Muscle layer of colon (tissue), 2 donors: Measurements from ENCODE around the gene SHISA2.

Experiments
- H3K27ac ChIP-seq: one replicate; pipeline ENCODE4 v1.7.0; 2013; ENCODE audit warnings: low read depth, mild to moderate bottlenecking, low read length, moderate library complexity
- H3K27me3 ChIP-seq, 2 donors: one replicate each; pipeline ENCODE4 v1.7.0; 2013; ENCODE audit warnings: low read length in 2 of 2, mild to moderate bottlenecking in 2 of 2; ENCODE audit not compliant: insufficient read depth in 2 of 2, control insufficient read depth in 1 of 2
- H3K36me3 ChIP-seq: one replicate; pipeline ENCODE4 v1.7.0; 2013; ENCODE audit warnings: mild to moderate bottlenecking, low read length; ENCODE audit not compliant: insufficient read depth
- H3K4me1 ChIP-seq: one replicate; pipeline ENCODE4 v1.7.0; 2013; ENCODE audit warnings: mild to moderate bottlenecking, low read length; ENCODE audit not compliant: insufficient read depth
- H3K4me3 ChIP-seq, 2 donors: one replicate each; pipeline ENCODE4 v1.7.0; 2013; ENCODE audit warnings: low read length in 2 of 2, low read depth in 1 of 2, mild to moderate bottlenecking in 1 of 2, moderate library complexity in 1 of 2
- H3K9ac ChIP-seq: one replicate; pipeline ENCODE4 v1.7.0; 2013; ENCODE audit warnings: low read length
- H3K9me3 ChIP-seq: one replicate; pipeline ENCODE4 v1.7.0; 2013; ENCODE audit warnings: mild to moderate bottlenecking, low read length
- donor health status: abdominal sarcoma.
- donor health status: Adenocarcinoma of cecum.

SHISA2 gene

GRCh38 chr13:26046639-26047038 is 5.2 kb downstream of the SHISA2 start:
- no peak overlapping the region for H3K9ac ChIP-seq
- no peaks in the 10 kb centered on the region for H3K36me3 ChIP-seq
- no peaks in the 10 kb centered on the region for H3K4me1 ChIP-seq
- peaks cover 23 to 49% of the 10 kb centered on the region in 2 donors for H3K27me3 ChIP-seq
- no peak overlapping the region for H3K4me3 ChIP-seq
- no peaks in the 10 kb centered on the region for H3K9me3 ChIP-seq
- H3K27ac ChIP-seq, result no peak overlapping the region

DNA sequence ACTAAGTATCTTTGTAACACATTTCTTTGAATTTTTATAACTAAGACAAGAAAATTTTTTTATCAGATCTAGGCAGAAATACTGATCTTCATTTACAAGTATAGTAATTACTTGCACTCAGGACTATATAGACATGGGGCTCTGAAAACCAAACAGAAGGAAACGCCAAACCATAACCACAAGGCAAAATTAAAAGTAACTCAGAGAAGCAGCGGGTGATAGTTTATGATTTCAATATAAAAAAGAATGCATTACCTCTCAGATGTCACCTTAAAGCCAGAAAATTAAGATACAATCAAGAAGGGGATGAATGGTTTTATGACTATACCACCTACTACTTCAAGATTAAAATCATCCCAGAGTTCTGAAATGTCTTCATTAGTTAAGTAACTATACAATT is 6.7 kb downstream of the SHISA2 start:
- peaks cover 19 to 34% of the 10 kb centered on the region in 2 donors for H3K27me3 ChIP-seq
- H3K9ac ChIP-seq, result no peak overlapping the region
- H3K27ac ChIP-seq, result no peak overlapping the region
- no peaks in the 10 kb centered on the region for H3K4me1 ChIP-seq
- H3K36me3 ChIP-seq, result no peaks in the 10 kb centered on the region
- H3K4me3 ChIP-seq, result no peak overlapping the region
- H3K9me3 ChIP-seq, result no peaks in the 10 kb centered on the region

GRCh38 chr13:26042785-26043184 is 9.0 kb downstream of the SHISA2 start:
- peaks cover 0 to 14% of the 10 kb centered on the region in 2 donors for H3K27me3 ChIP-seq
- no peaks in the 10 kb centered on the region for H3K9me3 ChIP-seq
- H3K4me3 ChIP-seq, result no peak overlapping the region
- H3K9ac ChIP-seq, result no peak overlapping the region
- no peak overlapping the region for H3K27ac ChIP-seq
- no peaks in the 10 kb centered on the region for H3K36me3 ChIP-seq
- H3K4me1 ChIP-seq, result no peaks in the 10 kb centered on the region

- Histone ChIP-seq H3K9ac (no peak overlapping the region), H3K9me3 (no peaks in the 10 kb centered on the region), H3K36me3 (no peaks in the 10 kb centered on the region), H3K4me1 (no peaks in the 10 kb centered on the region), H3K27me3 (peaks cover 0 to 3% of the 10 kb centered on the region in 2 donors), H3K27ac (no peak overlapping the region), H3K4me3 (no peak overlapping the region)
Measured at GRCh38 chr13:26041444-26041843, 10.4 kb downstream of the SHISA2 start.

GRCh38 chr13:26038931-26039475 is 12.8 kb downstream of the SHISA2 start:
- Histone ChIP-seq H3K4me3 (no peak overlapping the region), H3K27me3 (no peaks in the 10 kb centered on the region), H3K4me1 (no peaks in the 10 kb centered on the region), H3K36me3 (no peaks in the 10 kb centered on the region), H3K9me3 (no peaks in the 10 kb centered on the region), H3K9ac (no peak overlapping the region), H3K27ac (no peak overlapping the region)

GRCh38 chr13:26037302-26037701 is 14.5 kb downstream of the SHISA2 start:
- no peak overlapping the region for H3K27ac ChIP-seq
- H3K9me3 ChIP-seq, result no peaks in the 10 kb centered on the region
- H3K9ac ChIP-seq, result no peak overlapping the region

GRCh38 chr13:26036383-26036782 is 15.4 kb downstream of the SHISA2 start:
- Histone ChIP-seq H3K36me3 (no peaks in the 10 kb centered on the region), H3K9ac (no peak overlapping the region), H3K4me3 (no peak overlapping the region), H3K4me1 (no peaks in the 10 kb centered on the region), H3K27me3 (no peaks in the 10 kb centered on the region), H3K27ac (no peak overlapping the region), H3K9me3 (no peaks in the 10 kb centered on the region)

More at GRCh38 chr13:26037302-26037701, 14.5 kb downstream of the SHISA2 start:
- Histone ChIP-seq H3K27me3 (no peaks in the 10 kb centered on the region), H3K36me3 (no peaks in the 10 kb centered on the region), H3K4me1 (no peaks in the 10 kb centered on the region), H3K4me3 (no peak overlapping the region)

- no peak overlapping the region for H3K4me3 ChIP-seq
Measured at GRCh38 chr13:26034018-26034417, 17.8 kb downstream of the SHISA2 start.

GRCh38 chr13:26030331-26030730 is 21.5 kb downstream of the SHISA2 start:
- Histone ChIP-seq H3K27ac (no peak overlapping the region), H3K4me1 (no peaks in the 10 kb centered on the region), H3K9me3 (no peaks in the 10 kb centered on the region)

More at GRCh38 chr13:26034018-26034417, 17.8 kb downstream of the SHISA2 start:
- Histone ChIP-seq H3K4me1 (no peaks in the 10 kb centered on the region), H3K27ac (no peak overlapping the region), H3K9me3 (no peaks in the 10 kb centered on the region), H3K9ac (no peak overlapping the region), H3K27me3 (no peaks in the 10 kb centered on the region), H3K36me3 (no peaks in the 10 kb centered on the region)

DNA sequence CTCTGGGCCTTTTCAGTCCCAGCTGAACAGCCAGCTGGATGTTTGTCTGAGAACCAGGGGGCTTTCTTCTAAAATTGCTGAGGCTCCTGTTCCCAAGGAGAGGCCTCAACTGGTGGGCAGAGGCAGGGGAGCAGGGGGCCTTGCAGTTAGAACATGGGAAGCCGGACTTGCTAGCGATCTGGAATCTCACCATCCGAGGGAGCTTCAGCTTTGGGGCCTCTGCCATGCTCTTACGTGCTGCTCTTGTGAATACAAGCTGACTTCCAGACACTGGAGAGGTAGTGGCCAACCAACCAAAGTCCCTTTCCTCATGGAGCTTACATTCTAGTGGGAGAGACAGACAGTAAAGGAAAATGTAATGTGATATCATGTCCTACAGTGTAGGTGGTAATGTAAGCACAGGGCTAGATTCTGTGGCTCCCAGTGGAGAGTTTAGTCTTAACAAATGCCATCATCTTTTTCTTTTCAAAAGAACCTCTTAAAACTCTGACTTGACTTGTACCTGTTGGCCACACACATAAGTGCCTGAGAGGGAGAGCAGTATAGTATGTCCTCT is 22.2 kb downstream of the SHISA2 start:
- Histone ChIP-seq H3K4me1 (no peaks in the 10 kb centered on the region), H3K9ac (no peak overlapping the region), H3K27ac (no peak overlapping the region), H3K9me3 (no peaks in the 10 kb centered on the region), H3K27me3 (no peaks in the 10 kb centered on the region), H3K4me3 (no peak overlapping the region), H3K36me3 (no peaks in the 10 kb centered on the region)

More at GRCh38 chr13:26030331-26030730, 21.5 kb downstream of the SHISA2 start:
- no peaks in the 10 kb centered on the region for H3K36me3 ChIP-seq
- no peak overlapping the region for H3K4me3 ChIP-seq
- no peak overlapping the region for H3K9ac ChIP-seq
- no peaks in the 10 kb centered on the region for H3K27me3 ChIP-seq

DNA sequence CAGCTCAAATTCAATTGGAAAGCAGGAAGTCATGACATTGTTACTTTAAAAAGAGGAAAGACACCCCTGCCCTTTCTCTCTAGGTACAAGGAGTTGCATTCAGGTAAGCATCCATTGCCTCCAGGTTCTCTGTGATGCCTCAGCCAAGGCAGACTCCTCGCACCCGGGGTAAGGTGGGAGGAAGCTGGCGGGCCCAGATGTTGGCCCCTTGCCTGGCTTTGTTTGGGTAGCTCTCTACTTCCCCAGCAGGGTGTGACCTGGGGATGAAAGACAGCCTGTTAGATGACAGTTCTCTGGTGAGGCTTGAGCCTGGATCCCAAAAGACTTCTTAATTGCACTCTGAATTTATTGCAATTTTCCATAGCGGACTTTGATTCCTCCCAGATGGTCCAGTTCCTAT is 25.6 kb downstream of the SHISA2 start:
- Histone ChIP-seq H3K4me1 (no peaks in the 10 kb centered on the region), H3K9ac (no peak overlapping the region), H3K9me3 (no peaks in the 10 kb centered on the region), H3K27ac (no peak overlapping the region), H3K27me3 (no peaks in the 10 kb centered on the region), H3K4me3 (no peak overlapping the region), H3K36me3 (no peaks in the 10 kb centered on the region)

GRCh38 chr13:26025771-26026170 is 26.0 kb downstream of the SHISA2 start:
- no peak overlapping the region for H3K9ac ChIP-seq
- H3K27me3 ChIP-seq, result no peaks in the 10 kb centered on the region
- no peaks in the 10 kb centered on the region for H3K9me3 ChIP-seq
- H3K36me3 ChIP-seq, result no peaks in the 10 kb centered on the region
- no peak overlapping the region for H3K4me3 ChIP-seq
- H3K4me1 ChIP-seq, result no peaks in the 10 kb centered on the region
- no peak overlapping the region for H3K27ac ChIP-seq
